RWPE1 (cell line): ENCODE data around the gene CST8.

Experiments used
- CTCF ChIA-PET: fragments of 350-600 bp; sonication (Branson Sonifier 250); formaldehyde crosslinking; extraction: SDS; loops from one replicate; lab custom pipeline; 2021; lab: Yijun Ruan, JAX
- POLR2A ChIA-PET: fragments of 400-600 bp; formaldehyde crosslinking; extraction: SDS; loops from one replicate; lab custom pipeline; 2020; ENCODE audit warnings: antibody characterized with exemption; ENCODE audit not compliant: low non-redundant PET; lab: Yijun Ruan, JAX
- DNase-seq: peaks from one replicate; pipeline ENCODE4 v3.0.0; 2012; ENCODE audit warnings: low spot score
- H3K27ac ChIP-seq: fragments of 450-650 bp; 2 replicates; pipeline ENCODE4 v1.5.1; 2017
- CTCF ChIP-seq: fragments of 450-650 bp; conservative IDR thresholded peaks from 2 replicates; pipeline ENCODE4 v1.5.1; 2017; ENCODE audit warnings: low read depth, mild to moderate bottlenecking

CST8 gene

DNA sequence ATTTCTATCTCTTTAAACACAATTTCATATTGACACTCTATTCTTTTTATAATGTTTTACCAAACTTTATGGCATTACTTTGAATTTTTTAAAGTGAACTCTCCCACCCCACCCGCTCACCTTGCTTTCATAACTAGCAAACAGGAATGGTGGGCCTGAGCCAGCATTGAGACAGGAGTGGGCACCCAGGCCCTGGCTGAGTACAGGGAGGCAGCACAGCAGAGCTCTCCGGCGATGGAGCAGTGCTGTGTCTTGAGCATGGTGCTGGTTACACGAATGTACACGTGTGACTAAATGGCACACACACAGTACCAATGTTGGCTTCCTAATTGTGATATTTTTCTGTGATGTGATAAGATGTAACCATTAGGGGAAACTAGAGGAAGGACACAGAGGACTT lies 42.8 kb upstream of the CST8 start:
- no peak for TF ChIP-seq CTCF

DNA sequence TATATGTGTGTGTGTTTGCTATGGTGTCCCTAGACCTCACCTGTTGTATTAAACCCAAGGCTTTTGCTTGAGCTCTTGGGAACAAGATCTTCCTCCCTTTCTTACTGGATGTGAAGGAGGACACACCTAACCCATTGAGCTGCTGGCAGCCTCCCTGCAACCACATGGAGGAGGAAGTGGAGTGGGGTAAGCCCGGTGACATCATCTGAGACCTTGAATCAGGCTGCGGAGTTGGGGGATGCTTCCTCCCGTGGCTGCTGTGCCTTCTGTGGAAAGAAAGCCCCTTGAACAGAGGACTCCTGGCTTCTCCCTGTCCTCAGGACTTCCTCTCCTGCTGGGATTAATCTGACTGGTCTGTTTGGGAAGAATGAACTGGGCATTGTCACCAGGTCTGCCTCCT lies 41.5 kb upstream of the CST8 start:
- TF ChIP-seq CTCF, result no peak
- no peak overlapping the region for H3K27ac ChIP-seq
- ChIA-PET POLR2A (no interaction called here), CTCF (no interaction called here)
- DNase-seq, result no peak

More for the DNA sequence above, 42.8 kb upstream of the CST8 start:
- DNase-seq, result no peak
- ChIA-PET POLR2A (no interaction called here), CTCF (no interaction called here)
- no peak overlapping the region for H3K27ac ChIP-seq

- ChIA-PET POLR2A (no interaction called here), CTCF (no interaction called here)
- H3K27ac ChIP-seq, result no peak overlapping the region
- no peak for TF ChIP-seq CTCF
- DNase-seq, result no peak
These were observed 40.0 kb upstream of the CST8 start for GRCh38 chr20:23450877-23451276.

- POLR2A ChIA-PET, result no interaction called here
- no peak for TF ChIP-seq CTCF
- H3K27ac ChIP-seq, result no peak overlapping the region
- DNase-seq, result no peak
- CTCF ChIA-PET, result interaction anchor here (0.6 to 0.8 kb wide), 2 partner anchors 11 to 155 kb away, joined by 3 to 4 read pairs; no protein-coding TSS in a partner anchor
These were observed 38.9 kb upstream of the CST8 start for GRCh38 chr20:23451956-23452487.

DNA sequence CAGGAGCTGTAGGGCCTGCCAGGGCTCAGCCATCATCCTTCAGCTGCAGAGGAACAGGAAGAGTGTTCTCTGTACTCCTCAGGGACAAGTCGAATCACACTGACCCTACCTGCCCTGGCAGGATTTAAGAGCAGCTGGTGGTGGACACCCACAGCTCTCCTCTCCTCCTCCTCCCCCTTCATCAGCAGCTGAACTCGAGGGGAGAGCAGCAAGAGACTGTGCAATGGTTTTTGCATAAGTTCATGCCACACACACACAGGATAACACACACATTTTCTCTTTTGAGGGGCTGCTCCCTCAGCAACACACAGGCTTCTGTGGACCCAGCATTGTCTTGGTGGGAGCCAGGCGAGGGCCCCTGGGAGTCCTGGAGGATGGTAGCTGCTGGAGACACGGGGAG lies 38.1 kb upstream of the CST8 start, which contains the start of gene CST11:
Gene CST11 (minus strand): TSS at position 101 of the 400 bp plus-strand sequence. CDS start 65 bp downstream, at position 36.
- H3K27ac ChIP-seq, result no peak within 1 kb of the TSS
- POLR2A ChIA-PET, result no interaction called here
- CTCF ChIA-PET, result interaction anchor here (0.6 to 0.8 kb wide), 3 partner anchors 11 to 1860 kb away, joined by 3 to 4 read pairs (median 3); no protein-coding TSS in a partner anchor
- DNase-seq, result no peak
- no peak for TF ChIP-seq CTCF

GRCh38 chr20:23453549-23454543 lies 37.1 kb upstream of the CST8 start:
- H3K27ac ChIP-seq, result no peak overlapping the region
- no peak for TF ChIP-seq CTCF
- ChIA-PET CTCF (no interaction called here), POLR2A (no interaction called here)
- DNase-seq, result no peak
